Glutamatergic neuron (in vitro differentiated cells): ENCODE results near the gene CBX3. TPM values are rescaled to one million over a fixed set of nuclear protein-coding genes. Genes with fewer than 3 reads are reported as not detected.

Experiments
- DNase-seq: peaks from one replicate; pipeline ENCODE4 v3.0.0; 2022
- H3K27ac Mint-ChIP-seq: one replicate; pipeline ENCODE4 v1.8.0; 2020; ENCODE audit warnings: mild to moderate bottlenecking, mixed read lengths, inconsistent platforms; ENCODE audit not compliant: unreplicated experiment
- H3K27me3 Mint-ChIP-seq: one replicate; pipeline ENCODE4 v1.8.0; 2020; ENCODE audit warnings: mild to moderate bottlenecking, moderate library complexity, mixed read lengths, inconsistent platforms; ENCODE audit not compliant: unreplicated experiment
- H3K36me3 Mint-ChIP-seq: one replicate; pipeline ENCODE4 v1.8.0; 2020; ENCODE audit warnings: mild to moderate bottlenecking, mixed read lengths, inconsistent platforms; ENCODE audit not compliant: unreplicated experiment
- H3K4me1 Mint-ChIP-seq: one replicate; pipeline ENCODE4 v1.8.0; 2020; ENCODE audit warnings: mild to moderate bottlenecking, low read depth, mixed read lengths, inconsistent platforms; ENCODE audit not compliant: unreplicated experiment
- H3K4me3 Mint-ChIP-seq: one replicate; pipeline ENCODE4 v1.8.0; 2020; ENCODE audit warnings: mild to moderate bottlenecking, mixed read lengths, inconsistent platforms; ENCODE audit not compliant: unreplicated experiment
- H3K9me3 Mint-ChIP-seq: one replicate; pipeline ENCODE4 v1.8.0; 2020; ENCODE audit warnings: mild to moderate bottlenecking, moderate library complexity, mixed read lengths, inconsistent platforms; ENCODE audit not compliant: unreplicated experiment
- total RNA-seq: library from RNA; stranded (reverse); fragmentation: NEBNext Ultra II Directional; extraction: Animal tissue kit (Norgen Biotek cat#: 25700); gene quantifications from one replicate; pipeline ENCODE4 v1.2.1, GENCODE V29; 2021; ENCODE audit not compliant: unreplicated experiment
- TF ChIP-seq, protein P1 (sequence below): fragments of 200-600 bp; sonication (generic); IDR thresholded peaks from one replicate; pipeline ENCODE4 v1.5.0; 2021; ENCODE audit not compliant: partially characterized antibody, unreplicated experiment

CBX3 gene
- total RNA-seq, 1 donor from 2014 or later: 191 TPM

- no peak for DNase-seq
- H3K9me3 Mint-ChIP-seq: peaks cover 8% of the 10 kb centered on the region
- peak overlapping the region; percentile 21 for H3K27ac Mint-ChIP-seq
- H3K36me3 Mint-ChIP-seq: no peaks in the 10 kb centered on the region
- H3K27me3 Mint-ChIP-seq: peaks cover 4% of the 10 kb centered on the region
- peaks cover 5% of the 10 kb centered on the region for H3K4me1 Mint-ChIP-seq
- TF ChIP-seq, protein P1, sequence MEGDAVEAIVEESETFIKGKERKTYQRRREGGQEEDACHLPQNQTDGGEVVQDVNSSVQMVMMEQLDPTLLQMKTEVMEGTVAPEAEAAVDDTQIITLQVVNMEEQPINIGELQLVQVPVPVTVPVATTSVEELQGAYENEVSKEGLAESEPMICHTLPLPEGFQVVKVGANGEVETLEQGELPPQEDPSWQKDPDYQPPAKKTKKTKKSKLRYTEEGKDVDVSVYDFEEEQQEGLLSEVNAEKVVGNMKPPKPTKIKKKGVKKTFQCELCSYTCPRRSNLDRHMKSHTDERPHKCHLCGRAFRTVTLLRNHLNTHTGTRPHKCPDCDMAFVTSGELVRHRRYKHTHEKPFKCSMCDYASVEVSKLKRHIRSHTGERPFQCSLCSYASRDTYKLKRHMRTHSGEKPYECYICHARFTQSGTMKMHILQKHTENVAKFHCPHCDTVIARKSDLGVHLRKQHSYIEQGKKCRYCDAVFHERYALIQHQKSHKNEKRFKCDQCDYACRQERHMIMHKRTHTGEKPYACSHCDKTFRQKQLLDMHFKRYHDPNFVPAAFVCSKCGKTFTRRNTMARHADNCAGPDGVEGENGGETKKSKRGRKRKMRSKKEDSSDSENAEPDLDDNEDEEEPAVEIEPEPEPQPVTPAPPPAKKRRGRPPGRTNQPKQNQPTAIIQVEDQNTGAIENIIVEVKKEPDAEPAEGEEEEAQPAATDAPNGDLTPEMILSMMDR: no peak
- no peak overlapping the region for H3K4me3 Mint-ChIP-seq
These were observed 16.3 kb upstream of the CBX3 start for GRCh38 chr7:26185131-26185843.

GRCh38 chr7:26185844-26186180 lies 15.7 kb upstream of the CBX3 start:
- H3K9me3 Mint-ChIP-seq: peaks cover 6% of the 10 kb centered on the region
- H3K4me3 Mint-ChIP-seq: no peak overlapping the region
- no peaks in the 10 kb centered on the region for H3K36me3 Mint-ChIP-seq
- H3K4me1 Mint-ChIP-seq: peaks cover 5% of the 10 kb centered on the region
- peaks cover 5% of the 10 kb centered on the region for H3K27me3 Mint-ChIP-seq
- TF ChIP-seq, protein P1: no peak
- no peak for DNase-seq
- no peak overlapping the region for H3K27ac Mint-ChIP-seq

DNA sequence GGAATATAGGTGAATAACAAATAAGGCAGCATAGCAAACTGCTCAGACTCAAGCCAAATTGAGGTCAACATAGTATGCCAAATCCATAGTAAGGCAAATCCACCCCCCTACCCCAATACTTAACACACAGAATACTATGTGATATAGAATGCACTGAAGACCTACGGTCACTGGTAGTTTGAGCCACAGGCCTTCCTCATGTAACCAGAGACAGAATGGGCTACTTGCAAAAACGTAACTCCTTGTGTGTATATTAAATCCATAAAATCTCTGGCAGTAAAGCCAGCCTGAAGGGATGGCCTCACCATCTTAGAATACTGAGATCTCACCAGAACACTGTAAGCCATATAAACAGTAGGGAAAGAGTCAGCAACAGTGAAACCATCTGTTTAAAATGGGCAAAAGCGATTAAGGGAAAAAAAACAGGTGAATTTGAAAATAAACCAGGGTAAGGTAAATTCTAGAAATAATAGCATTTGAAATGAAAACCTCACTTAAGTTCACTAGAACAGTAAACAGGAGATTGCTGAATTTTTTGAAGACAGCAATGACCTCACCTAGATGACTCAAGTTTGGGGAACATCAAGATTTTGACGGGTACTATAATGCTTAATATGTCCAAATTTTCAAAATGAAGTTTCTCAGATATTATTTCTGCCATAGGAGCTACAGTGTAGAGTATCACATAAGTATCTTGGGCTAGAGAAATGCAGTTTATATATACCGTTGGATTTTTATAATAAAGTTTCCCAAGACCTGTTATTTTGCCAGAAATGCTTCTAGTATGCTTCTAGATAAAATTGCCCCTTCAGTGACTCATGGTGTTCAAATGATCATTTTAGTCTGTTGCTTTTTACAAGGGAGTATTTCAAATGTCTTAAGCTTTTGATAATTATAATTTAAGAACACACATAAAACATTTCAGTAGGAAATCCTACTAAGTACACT lies 14.9 kb upstream of the CBX3 start:
- no peak overlapping the region for H3K4me3 Mint-ChIP-seq
- no peak overlapping the region for H3K27ac Mint-ChIP-seq
- H3K4me1 Mint-ChIP-seq: peaks cover 3% of the 10 kb centered on the region
- H3K36me3 Mint-ChIP-seq: no peaks in the 10 kb centered on the region
- H3K27me3 Mint-ChIP-seq: peaks cover 6% of the 10 kb centered on the region
- no peak for DNase-seq
- H3K9me3 Mint-ChIP-seq: peaks cover 6% of the 10 kb centered on the region
- TF ChIP-seq, protein P1: no peak

DNA sequence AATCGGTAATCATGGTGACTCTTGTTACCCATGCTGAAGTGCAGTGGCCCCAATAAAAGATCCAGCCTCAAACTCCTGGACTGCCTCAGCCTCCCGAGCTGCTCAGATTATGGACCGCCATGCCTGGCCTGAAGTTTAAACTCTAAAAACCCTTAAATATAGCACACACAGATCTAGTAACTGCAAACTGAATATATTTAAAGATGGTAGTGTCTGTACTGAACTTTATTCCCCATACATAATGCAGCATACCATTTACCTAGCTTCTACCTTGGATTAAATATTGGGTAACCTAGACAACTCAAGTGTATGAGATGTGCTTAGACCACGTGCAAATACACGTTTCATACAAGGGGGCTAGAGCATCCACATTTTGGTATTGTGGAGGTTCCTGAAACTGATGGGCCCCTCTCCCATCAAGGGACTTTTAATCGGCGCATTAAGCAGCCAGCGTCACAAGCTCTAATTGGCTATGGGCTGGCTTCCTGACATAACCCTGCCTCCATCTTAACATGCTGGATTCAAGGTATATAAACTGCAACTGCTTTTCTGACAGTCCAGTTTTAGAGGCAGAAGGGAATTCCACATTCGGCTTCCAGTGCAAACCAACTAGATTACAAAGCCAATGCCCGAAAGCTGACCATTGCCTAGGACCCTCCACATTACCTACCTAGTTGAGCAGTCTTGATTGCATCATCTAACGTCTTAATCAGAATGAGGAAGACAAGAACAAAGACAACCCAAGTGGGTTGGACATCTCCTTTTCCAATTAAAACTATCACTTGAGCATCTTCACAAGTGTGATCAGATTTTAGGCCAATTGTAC lies 14.0 kb upstream of the CBX3 start:
- H3K27ac Mint-ChIP-seq: peak overlapping the region; percentile 76
- peaks cover 5% of the 10 kb centered on the region for H3K36me3 Mint-ChIP-seq
- peaks cover 6% of the 10 kb centered on the region for H3K9me3 Mint-ChIP-seq
- no peak for DNase-seq
- H3K27me3 Mint-ChIP-seq: peaks cover 4% of the 10 kb centered on the region
- H3K4me1 Mint-ChIP-seq: peaks cover 3% of the 10 kb centered on the region
- H3K4me3 Mint-ChIP-seq: no peak overlapping the region
- TF ChIP-seq, protein P1: no peak
